Measurements from ENCODE around the gene ARL6IP1. TPM values are rescaled to one million over a fixed set of nuclear protein-coding genes. Genes with fewer than 3 reads are reported as not detected.
A peak's percentile ranks its signal among the peaks of the same experiment; 100 is the strongest.

ARL6IP1 gene
- total and polyA plus RNA-seq, 2 of the 13 experiments (the other 11 are each of a cell fraction or from before 2014, with no cell fraction given): 263 to 373 TPM

DNA sequence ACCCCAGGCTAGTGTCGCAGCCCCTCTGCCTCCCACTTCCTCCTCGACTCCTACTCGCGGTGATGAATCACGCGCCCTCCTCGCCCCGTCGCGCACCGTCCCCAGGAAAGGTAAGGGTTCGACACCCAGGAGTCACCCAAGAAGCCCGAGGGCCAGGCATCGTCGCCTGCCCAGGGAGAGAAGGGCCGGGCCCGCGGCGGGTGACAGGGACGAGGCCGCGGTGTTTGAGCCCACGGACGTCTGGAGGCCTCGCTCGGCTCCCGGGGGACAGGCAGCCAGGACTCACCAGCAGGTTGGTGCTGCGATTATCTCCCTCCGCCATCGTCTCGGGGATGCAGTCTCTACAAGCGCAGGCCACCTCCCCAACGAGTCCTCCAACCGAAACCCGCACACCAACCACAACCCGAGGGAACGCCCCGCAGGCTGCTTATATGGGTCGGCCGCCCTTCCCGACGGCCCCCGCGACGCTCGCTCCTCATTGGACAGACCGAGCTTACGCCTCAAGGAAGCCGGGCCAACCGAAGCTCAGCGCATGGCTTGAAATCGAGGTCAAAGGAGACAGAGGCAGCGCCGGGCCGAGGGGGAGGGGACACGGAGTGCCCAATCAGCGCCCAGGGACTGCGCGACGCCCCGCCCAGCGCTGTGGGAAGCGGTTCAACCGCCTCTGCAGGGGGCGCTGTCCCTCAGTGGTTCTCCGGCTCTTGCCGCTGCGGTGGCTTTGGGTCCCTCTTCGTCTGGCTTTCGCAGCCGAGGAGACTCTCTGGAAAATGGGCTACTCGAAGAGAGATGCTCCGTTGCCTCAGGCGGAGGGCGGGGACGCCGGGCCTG, at the start of gene ARL6IP1 (continued):
- TF ChIP-seq, protein P1, sequence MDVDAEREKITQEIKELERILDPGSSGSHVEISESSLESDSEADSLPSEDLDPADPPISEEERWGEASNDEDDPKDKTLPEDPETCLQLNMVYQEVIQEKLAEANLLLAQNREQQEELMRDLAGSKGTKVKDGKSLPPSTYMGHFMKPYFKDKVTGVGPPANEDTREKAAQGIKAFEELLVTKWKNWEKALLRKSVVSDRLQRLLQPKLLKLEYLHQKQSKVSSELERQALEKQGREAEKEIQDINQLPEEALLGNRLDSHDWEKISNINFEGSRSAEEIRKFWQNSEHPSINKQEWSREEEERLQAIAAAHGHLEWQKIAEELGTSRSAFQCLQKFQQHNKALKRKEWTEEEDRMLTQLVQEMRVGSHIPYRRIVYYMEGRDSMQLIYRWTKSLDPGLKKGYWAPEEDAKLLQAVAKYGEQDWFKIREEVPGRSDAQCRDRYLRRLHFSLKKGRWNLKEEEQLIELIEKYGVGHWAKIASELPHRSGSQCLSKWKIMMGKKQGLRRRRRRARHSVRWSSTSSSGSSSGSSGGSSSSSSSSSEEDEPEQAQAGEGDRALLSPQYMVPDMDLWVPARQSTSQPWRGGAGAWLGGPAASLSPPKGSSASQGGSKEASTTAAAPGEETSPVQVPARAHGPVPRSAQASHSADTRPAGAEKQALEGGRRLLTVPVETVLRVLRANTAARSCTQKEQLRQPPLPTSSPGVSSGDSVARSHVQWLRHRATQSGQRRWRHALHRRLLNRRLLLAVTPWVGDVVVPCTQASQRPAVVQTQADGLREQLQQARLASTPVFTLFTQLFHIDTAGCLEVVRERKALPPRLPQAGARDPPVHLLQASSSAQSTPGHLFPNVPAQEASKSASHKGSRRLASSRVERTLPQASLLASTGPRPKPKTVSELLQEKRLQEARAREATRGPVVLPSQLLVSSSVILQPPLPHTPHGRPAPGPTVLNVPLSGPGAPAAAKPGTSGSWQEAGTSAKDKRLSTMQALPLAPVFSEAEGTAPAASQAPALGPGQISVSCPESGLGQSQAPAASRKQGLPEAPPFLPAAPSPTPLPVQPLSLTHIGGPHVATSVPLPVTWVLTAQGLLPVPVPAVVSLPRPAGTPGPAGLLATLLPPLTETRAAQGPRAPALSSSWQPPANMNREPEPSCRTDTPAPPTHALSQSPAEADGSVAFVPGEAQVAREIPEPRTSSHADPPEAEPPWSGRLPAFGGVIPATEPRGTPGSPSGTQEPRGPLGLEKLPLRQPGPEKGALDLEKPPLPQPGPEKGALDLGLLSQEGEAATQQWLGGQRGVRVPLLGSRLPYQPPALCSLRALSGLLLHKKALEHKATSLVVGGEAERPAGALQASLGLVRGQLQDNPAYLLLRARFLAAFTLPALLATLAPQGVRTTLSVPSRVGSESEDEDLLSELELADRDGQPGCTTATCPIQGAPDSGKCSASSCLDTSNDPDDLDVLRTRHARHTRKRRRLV (CRISPR knock-in tag; IDR thresholded peaks at IDR 0.05): peak; percentile 96
- TF ChIP-seq ZNF607 (CRISPR knock-in tag; IDR thresholded peaks at IDR 0.05; ENCODE audit: borderline replicate concordance) (peak; percentile 92; the same call in 1 of the 2 replicates), XBP1 (CRISPR knock-in tag; IDR thresholded peaks at IDR 0.05) (no peak), ZNF496 (CRISPR knock-in tag; IDR thresholded peaks at IDR 0.05; ENCODE audit: insufficient replicate concordance) (no peak), ZNF816 (CRISPR knock-in tag; IDR thresholded peaks at IDR 0.05; ENCODE audit: borderline replicate concordance) (peak; percentile 95; the same call in 1 of the 2 replicates), ZNF12 (CRISPR knock-in tag; IDR thresholded peaks at IDR 0.05) (peak; percentile 49), RARG (CRISPR knock-in tag; IDR thresholded peaks at IDR 0.05; ENCODE audit: low read depth) (no peak), IRX3 (CRISPR knock-in tag; IDR thresholded peaks at IDR 0.05; ENCODE audit: borderline replicate concordance, low read depth) (peak; percentile 95), ZNF709 (CRISPR knock-in tag; IDR thresholded peaks at IDR 0.05) (peak; percentile 92), ZNF713 (CRISPR knock-in tag; IDR thresholded peaks at IDR 0.05) (peak; percentile 58), ZKSCAN1 (IDR thresholded peaks at IDR 0.05; ENCODE audit: low read length) (peak; percentile 36), NCOA1 (CRISPR knock-in tag; IDR thresholded peaks at IDR 0.05) (peak; percentile 94), NFYB (CRISPR knock-in tag; IDR thresholded peaks at IDR 0.05) (peak; percentile 98), DNMT1 (CRISPR knock-in tag; IDR thresholded peaks at IDR 0.05) (peak; percentile 97; the same call in 1 of the 2 replicates), CENPX (CRISPR knock-in tag; IDR thresholded peaks at IDR 0.05) (no peak), ZNF10 (CRISPR knock-in tag; IDR thresholded peaks at IDR 0.05; ENCODE audit: borderline replicate concordance, low read depth) (peak; percentile 66; the same call in 1 of the 2 replicates)
- TF ChIP-seq, protein P2, sequence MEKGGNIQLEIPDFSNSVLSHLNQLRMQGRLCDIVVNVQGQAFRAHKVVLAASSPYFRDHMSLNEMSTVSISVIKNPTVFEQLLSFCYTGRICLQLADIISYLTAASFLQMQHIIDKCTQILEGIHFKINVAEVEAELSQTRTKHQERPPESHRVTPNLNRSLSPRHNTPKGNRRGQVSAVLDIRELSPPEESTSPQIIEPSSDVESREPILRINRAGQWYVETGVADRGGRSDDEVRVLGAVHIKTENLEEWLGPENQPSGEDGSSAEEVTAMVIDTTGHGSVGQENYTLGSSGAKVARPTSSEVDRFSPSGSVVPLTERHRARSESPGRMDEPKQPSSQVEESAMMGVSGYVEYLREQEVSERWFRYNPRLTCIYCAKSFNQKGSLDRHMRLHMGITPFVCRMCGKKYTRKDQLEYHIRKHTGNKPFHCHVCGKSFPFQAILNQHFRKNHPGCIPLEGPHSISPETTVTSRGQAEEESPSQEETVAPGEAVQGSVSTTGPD (CRISPR knock-in tag; IDR thresholded peaks at IDR 0.05): no peak
- TF ChIP-seq, protein P3, sequence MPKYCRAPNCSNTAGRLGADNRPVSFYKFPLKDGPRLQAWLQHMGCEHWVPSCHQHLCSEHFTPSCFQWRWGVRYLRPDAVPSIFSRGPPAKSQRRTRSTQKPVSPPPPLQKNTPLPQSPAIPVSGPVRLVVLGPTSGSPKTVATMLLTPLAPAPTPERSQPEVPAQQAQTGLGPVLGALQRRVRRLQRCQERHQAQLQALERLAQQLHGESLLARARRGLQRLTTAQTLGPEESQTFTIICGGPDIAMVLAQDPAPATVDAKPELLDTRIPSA (CRISPR knock-in tag; IDR thresholded peaks at IDR 0.05; ENCODE audit: borderline replicate concordance): no peak; the same call in 1 of the 2 replicates
- TF ChIP-seq, protein P4, sequence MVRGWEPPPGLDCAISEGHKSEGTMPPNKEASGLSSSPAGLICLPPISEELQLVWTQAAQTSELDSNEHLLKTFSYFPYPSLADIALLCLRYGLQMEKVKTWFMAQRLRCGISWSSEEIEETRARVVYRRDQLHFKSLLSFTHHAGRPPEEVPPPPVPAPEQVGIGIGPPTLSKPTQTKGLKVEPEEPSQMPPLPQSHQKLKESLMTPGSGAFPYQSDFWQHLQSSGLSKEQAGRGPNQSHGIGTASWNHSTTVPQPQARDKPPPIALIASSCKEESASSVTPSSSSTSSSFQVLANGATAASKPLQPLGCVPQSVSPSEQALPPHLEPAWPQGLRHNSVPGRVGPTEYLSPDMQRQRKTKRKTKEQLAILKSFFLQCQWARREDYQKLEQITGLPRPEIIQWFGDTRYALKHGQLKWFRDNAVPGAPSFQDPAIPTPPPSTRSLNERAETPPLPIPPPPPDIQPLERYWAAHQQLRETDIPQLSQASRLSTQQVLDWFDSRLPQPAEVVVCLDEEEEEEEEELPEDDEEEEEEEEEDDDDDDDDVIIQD (CRISPR knock-in tag; IDR thresholded peaks at IDR 0.05; ENCODE audit: low read depth): peak; percentile 100
- TF ChIP-seq, protein P5, sequence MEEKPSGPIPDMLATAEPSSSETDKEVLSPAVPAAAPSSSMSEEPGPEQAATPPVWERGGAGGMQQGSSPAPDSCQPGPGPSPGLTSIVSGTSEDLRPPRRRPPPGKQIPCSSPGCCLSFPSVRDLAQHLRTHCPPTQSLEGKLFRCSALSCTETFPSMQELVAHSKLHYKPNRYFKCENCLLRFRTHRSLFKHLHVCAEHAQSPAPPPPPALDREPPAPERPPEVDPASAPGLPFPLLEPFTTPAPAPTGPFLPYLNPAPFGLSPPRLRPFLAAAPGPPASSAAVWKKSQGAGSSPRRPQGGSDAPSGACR (CRISPR knock-in tag; IDR thresholded peaks at IDR 0.05): peak; percentile 79
